ENCODE results near the gene MIB1.

The MIB1 gene

DNA sequence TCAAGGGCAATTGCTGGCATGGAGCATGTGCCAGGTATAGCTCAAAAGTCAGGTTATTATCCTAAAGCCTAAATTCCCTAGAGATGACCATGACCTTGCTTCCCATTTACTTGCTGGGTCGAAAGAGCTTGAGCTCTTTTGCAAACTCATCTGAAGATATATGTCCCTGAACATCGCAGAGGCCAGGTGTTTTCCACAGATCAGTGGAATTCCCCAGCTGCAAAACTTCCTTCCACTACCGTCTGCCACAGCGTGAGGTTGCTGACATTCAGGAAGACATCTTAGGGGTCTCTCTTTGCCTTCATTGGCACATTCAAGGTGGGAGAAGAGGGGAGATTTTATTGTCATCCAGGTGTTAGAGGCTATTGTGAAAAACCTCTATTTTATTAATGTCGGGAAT is 171.0 kb downstream of the MIB1 start:
- Mint-ChIP-seq H3K27ac (no peak overlapping the region), H3K36me3 (ENCODE audit: low read depth) (no peaks in the 10 kb centered on the region), H3K9me3 (no peaks in the 10 kb centered on the region), H3K4me3 (no peak overlapping the region), H3K4me1 (peaks cover 6% of the 10 kb centered on the region), H3K27me3 (ENCODE audit: low read depth, poor library complexity) (peaks cover 22% of the 10 kb centered on the region)
- DNase-seq = no peak
- TF ChIP-seq, protein P1, sequence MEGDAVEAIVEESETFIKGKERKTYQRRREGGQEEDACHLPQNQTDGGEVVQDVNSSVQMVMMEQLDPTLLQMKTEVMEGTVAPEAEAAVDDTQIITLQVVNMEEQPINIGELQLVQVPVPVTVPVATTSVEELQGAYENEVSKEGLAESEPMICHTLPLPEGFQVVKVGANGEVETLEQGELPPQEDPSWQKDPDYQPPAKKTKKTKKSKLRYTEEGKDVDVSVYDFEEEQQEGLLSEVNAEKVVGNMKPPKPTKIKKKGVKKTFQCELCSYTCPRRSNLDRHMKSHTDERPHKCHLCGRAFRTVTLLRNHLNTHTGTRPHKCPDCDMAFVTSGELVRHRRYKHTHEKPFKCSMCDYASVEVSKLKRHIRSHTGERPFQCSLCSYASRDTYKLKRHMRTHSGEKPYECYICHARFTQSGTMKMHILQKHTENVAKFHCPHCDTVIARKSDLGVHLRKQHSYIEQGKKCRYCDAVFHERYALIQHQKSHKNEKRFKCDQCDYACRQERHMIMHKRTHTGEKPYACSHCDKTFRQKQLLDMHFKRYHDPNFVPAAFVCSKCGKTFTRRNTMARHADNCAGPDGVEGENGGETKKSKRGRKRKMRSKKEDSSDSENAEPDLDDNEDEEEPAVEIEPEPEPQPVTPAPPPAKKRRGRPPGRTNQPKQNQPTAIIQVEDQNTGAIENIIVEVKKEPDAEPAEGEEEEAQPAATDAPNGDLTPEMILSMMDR (IDR thresholded peaks at IDR 0.05) = no peak

DNA sequence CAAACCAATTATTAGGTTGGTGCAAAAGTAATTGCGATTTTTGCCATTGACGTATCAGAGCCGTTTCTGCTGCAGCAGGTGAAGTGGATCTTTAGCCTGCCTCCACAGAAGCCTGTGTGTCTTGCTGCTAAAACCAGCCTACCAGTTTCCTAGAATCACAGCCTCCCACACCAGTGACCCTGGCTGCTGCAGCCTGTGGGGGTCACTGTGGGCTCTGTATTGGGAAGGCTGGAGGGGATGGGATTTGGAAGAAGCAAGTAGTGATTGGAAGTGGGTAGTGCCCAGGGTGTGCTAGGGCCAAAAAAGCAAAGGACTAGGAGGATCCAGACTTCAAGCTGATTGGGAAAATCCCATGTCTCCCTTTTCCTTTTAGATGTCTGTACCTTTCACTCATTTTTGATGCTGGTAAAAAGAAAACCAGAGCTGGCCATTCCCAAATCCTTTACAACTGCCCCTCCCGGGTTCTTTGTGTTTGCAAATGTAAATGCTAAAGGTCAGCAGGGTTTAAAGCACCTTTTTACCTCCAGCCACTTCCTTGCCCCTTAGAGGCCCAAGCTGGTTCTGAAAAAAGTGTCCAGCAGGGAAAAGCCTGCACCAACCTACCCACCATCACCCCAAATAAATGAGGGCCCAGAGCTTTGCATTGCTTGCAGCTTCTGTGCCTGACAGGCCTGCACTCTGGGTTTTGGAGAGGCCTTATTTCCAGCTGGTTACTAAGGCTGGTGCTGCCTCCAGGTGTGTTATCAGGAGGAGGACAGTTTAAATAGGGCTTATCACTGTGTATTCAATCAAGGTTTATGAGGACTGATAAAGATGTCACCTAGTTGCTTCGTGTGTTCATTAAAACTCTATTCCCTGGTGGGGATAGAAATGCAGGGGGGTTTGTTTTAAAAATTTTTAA is 172.0 kb downstream of the MIB1 start:
- H3K4me1 Mint-ChIP-seq = peaks cover 6% of the 10 kb centered on the region
- DNase-seq = peak; percentile 22
- H3K9me3 Mint-ChIP-seq = no peaks in the 10 kb centered on the region
- no peak overlapping the region for H3K27ac Mint-ChIP-seq
- TF ChIP-seq, protein P1 (IDR thresholded peaks at IDR 0.05) = no peak
- no peak overlapping the region for H3K4me3 Mint-ChIP-seq
- no peaks in the 10 kb centered on the region for H3K36me3 Mint-ChIP-seq (ENCODE audit: low read depth)
- peaks cover 22% of the 10 kb centered on the region for H3K27me3 Mint-ChIP-seq (ENCODE audit: low read depth, poor library complexity)

DNA sequence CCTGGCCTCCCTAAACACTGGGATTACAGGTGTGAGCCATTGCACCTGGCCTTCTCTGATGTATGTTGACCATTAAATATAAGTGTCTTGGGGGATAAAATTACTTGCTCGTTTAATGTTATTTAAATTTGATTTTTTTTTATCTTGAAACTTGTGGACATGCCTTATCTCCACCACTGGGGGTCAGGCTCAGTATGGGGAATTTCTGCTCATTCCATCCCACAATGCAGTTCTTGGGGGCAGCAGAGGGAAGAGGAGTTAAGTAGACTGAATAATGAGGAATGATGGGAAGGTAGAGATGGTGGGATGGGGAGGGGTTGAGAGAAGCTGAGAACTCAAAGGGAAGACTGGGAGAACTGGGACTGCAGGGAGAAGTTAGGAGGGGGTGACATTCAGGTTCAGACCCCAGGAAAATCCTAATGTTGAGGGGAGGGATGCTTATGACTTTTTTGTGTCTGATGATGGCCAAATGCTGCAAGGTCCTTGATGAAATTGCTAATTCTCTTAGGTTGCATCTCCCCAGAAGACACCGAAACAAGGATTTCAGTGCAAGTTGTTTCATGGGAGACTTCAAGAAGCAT is 174.2 kb downstream of the MIB1 start:
- TF ChIP-seq, protein P1 (IDR thresholded peaks at IDR 0.05) = peak; percentile 66
- DNase-seq = peak; percentile 31
- Mint-ChIP-seq H3K4me1 (peaks cover 6% of the 10 kb centered on the region), H3K4me3 (no peak overlapping the region), H3K36me3 (ENCODE audit: low read depth) (no peaks in the 10 kb centered on the region), H3K27ac (no peak overlapping the region), H3K9me3 (peaks cover 18% of the 10 kb centered on the region), H3K27me3 (ENCODE audit: low read depth, poor library complexity) (peaks cover 22% of the 10 kb centered on the region)

DNA sequence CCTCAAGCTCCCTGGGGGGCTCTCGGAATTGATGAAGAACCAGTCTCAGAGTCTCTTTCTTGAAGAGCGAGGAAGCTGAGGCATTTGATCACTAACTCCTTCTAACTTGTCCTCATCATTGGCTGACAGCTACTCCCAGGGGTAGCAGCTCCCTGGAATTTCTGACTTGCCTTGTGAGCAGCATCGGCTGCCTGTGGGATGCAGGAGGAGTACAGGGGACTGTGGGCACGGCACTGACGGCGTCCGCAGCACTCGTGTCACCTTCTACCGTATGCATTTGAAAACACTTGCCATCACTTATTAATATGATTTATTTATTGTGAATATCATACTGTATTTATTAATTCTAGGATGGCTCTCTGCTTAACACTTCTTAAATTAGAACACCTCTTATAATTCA is 175.0 kb downstream of the MIB1 start:
- Mint-ChIP-seq H3K36me3 (ENCODE audit: low read depth) (no peaks in the 10 kb centered on the region), H3K27ac (no peak overlapping the region), H3K4me3 (no peak overlapping the region), H3K9me3 (peaks cover 18% of the 10 kb centered on the region), H3K27me3 (ENCODE audit: low read depth, poor library complexity) (peaks cover 19% of the 10 kb centered on the region), H3K4me1 (peaks cover 6% of the 10 kb centered on the region)
- TF ChIP-seq, protein P1 (IDR thresholded peaks at IDR 0.05) = no peak
- no peak for DNase-seq

DNA sequence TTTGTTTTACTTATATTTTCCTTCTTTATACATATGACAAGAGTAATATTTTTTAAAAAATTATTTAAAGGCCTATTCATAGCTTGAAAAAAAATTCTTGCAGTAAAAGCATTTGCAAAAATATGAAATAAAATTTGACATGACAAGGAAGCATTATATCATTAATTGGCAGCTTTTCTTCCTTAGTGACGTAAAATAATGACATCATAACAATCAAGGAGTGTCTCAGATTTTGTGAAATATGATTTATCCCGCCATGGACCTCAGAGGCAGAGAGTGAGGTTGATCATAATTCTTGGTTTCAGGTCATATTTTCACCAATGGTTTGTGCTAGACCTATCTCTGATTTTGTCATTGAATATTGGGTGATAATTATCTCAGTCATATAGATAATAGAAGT is 176.0 kb downstream of the MIB1 start:
- TF ChIP-seq, protein P1 (IDR thresholded peaks at IDR 0.05) = no peak
- Mint-ChIP-seq H3K27me3 (ENCODE audit: low read depth, poor library complexity) (peaks cover 17% of the 10 kb centered on the region), H3K4me1 (peaks cover 6% of the 10 kb centered on the region)

More for the DNA sequence above, 176.0 kb downstream of the MIB1 start:
- H3K36me3 Mint-ChIP-seq (ENCODE audit: low read depth) = no peaks in the 10 kb centered on the region
- no peak overlapping the region for H3K27ac Mint-ChIP-seq
- no peak for DNase-seq
- H3K4me3 Mint-ChIP-seq = no peak overlapping the region
- H3K9me3 Mint-ChIP-seq = peaks cover 22% of the 10 kb centered on the region
